ENCODE measurements around the gene GPC3. TPM values are rescaled to one million over a fixed set of nuclear protein-coding genes. Genes with fewer than 3 reads are reported as not detected.

The GPC3 gene
- total RNA-seq, 2 experiments from 2014 or later: 0.25 to 0.59 TPM

DNA sequence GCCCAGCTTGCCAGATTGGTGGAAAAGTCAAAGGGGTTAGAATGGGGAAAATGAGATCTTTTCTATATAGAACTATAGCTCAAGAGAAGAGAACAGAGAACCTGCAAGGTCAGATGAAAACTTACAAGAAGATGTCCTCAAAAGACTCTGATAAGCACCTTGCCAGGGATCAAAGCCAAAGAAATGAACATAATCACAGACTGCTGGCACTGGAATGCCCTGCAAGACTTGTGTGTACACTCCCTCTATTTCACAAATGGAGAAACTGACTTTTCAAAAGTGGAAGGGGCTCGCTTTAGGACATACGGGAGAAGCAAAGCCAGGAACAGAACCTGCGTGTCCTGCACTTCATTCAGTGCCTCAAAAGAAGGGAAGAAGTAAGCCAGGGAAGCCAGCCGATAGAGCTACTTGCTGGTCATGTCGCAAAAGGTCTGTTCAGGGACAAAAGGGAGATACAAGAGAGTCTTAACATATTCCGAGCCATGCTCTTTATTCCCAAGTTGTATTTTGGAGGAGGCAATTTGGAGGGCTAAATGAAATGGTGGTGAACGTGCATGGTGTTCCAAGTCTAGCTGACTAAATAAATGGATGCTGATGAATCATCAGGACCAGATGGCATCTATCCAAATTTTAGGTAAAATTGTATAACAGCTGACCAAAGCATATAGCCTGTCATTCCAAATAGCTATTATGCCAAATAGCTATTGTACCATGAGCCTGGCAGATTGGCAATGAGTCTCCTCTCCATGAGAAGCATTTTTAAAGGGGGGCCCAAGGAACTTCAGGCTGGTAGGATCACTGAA, 394.5 kb downstream of the GPC3 start:
- H3K4me1 Mint-ChIP-seq (ENCODE audit: low read depth): no peaks in the 10 kb centered on the region
- Histone ChIP-seq H3K36me3 (ENCODE audit: insufficient read depth, low read length) (no peaks in the 10 kb centered on the region), H3K27ac (ENCODE audit: low read depth in 1 of 2, low read length in 2 of 2) (no peak overlapping the region), H3K9me3 (ENCODE audit: control insufficient read depth in 1 of 2, insufficient read depth in 1 of 2, low read length in 2 of 2) (no peaks in the 10 kb centered on the region), H3K4me1 (ENCODE audit: insufficient read depth, low read length) (no peaks in the 10 kb centered on the region), H3K27me3 (ENCODE audit: control insufficient read depth in 1 of 2, insufficient read depth in 2 of 2, low read length in 2 of 2) (no peaks in the 10 kb centered on the region), H3K4me3 (ENCODE audit: low read length) (no peak overlapping the region)
- TF ChIP-seq, protein P1, sequence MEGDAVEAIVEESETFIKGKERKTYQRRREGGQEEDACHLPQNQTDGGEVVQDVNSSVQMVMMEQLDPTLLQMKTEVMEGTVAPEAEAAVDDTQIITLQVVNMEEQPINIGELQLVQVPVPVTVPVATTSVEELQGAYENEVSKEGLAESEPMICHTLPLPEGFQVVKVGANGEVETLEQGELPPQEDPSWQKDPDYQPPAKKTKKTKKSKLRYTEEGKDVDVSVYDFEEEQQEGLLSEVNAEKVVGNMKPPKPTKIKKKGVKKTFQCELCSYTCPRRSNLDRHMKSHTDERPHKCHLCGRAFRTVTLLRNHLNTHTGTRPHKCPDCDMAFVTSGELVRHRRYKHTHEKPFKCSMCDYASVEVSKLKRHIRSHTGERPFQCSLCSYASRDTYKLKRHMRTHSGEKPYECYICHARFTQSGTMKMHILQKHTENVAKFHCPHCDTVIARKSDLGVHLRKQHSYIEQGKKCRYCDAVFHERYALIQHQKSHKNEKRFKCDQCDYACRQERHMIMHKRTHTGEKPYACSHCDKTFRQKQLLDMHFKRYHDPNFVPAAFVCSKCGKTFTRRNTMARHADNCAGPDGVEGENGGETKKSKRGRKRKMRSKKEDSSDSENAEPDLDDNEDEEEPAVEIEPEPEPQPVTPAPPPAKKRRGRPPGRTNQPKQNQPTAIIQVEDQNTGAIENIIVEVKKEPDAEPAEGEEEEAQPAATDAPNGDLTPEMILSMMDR (IDR thresholded peaks at IDR 0.05): no peak
- ATAC-seq (ENCODE audit: poor library complexity) (no peak), DNase-seq (no peak)
- H3K27me3 Mint-ChIP-seq: no peaks in the 10 kb centered on the region
- CTCF ChIA-PET: no interaction called here
- H3K27ac Mint-ChIP-seq: no peak overlapping the region
- POLR2A ChIA-PET: no interaction called here
- H3K9me3 Mint-ChIP-seq: no peaks in the 10 kb centered on the region
- intact Hi-C loops (cut with DNase I, micrococcal nuclease): no loop called here
- H3K4me3 Mint-ChIP-seq: no peak overlapping the region
- H3K36me3 Mint-ChIP-seq (ENCODE audit: low read depth): no peaks in the 10 kb centered on the region

DNA sequence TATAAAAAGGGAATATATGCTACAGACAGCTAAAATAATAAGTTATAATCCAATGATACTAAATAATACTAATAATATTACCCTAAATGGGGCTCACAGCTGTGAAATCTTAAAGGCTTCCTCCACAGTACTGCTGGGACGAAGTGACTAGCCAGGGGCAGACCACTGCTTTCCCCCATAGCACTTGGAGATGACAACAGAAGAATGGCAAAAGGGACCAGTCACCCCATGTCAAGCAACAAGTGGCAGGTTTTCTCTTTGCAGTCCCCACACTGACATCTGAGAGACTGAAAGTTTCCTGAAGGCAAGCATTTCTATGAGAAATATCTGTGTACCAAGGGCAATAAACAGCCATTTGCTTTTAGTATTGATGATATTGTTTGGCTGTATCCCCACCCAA, 396.6 kb downstream of the GPC3 start:
- Mint-ChIP-seq H3K27me3 (no peaks in the 10 kb centered on the region), H3K4me1 (ENCODE audit: low read depth) (no peaks in the 10 kb centered on the region), H3K27ac (no peak overlapping the region), H3K4me3 (no peak overlapping the region), H3K36me3 (ENCODE audit: low read depth) (no peaks in the 10 kb centered on the region), H3K9me3 (no peaks in the 10 kb centered on the region)
- TF ChIP-seq, protein P1 (IDR thresholded peaks at IDR 0.05): no peak
- ChIA-PET POLR2A (no interaction called here), CTCF (no interaction called here)
- no peaks in the 10 kb centered on the region for H3K4me1 ChIP-seq (ENCODE audit: insufficient read depth, low read length)
- H3K4me3 ChIP-seq (ENCODE audit: low read length): no peak overlapping the region
- ATAC-seq (ENCODE audit: poor library complexity) (no peak), DNase-seq (no peak)
- H3K9me3 ChIP-seq (ENCODE audit: control insufficient read depth in 1 of 2, insufficient read depth in 1 of 2, low read length in 2 of 2): no peaks in the 10 kb centered on the region
- no peak overlapping the region for H3K27ac ChIP-seq (ENCODE audit: low read depth in 1 of 2, low read length in 2 of 2)
- H3K36me3 ChIP-seq (ENCODE audit: insufficient read depth, low read length): no peaks in the 10 kb centered on the region
- intact Hi-C loops (cut with DNase I, micrococcal nuclease): no loop called here
- H3K27me3 ChIP-seq (ENCODE audit: control insufficient read depth in 1 of 2, insufficient read depth in 2 of 2, low read length in 2 of 2): no peaks in the 10 kb centered on the region

DNA sequence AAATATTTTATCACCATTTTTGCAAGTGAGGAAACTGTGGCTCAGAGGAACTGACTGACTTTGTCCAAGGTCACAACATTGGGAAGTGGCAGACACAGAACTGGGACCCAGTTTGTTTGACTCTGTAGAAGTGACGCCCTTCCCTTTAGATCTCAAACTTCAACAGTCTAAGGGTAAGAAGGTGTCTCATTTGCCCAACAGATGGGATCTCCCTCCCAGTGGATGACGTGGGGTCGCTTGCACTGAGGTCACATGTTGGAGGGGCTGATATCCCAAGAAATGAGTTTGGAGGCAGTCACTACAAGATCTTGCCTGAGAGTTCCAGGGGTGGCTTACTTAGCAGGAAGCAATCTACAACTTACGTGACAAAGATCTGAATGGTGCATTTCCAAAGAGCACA, 397.6 kb downstream of the GPC3 start:
- no peaks in the 10 kb centered on the region for H3K27me3 Mint-ChIP-seq
- POLR2A ChIA-PET: no interaction called here

More for the DNA sequence above, 397.6 kb downstream of the GPC3 start:
- no peak for ATAC-seq (ENCODE audit: poor library complexity)
- Histone ChIP-seq H3K4me1 (ENCODE audit: insufficient read depth, low read length) (no peaks in the 10 kb centered on the region), H3K4me3 (ENCODE audit: low read length) (no peak overlapping the region), H3K27me3 (ENCODE audit: control insufficient read depth in 1 of 2, insufficient read depth in 2 of 2, low read length in 2 of 2) (no peaks in the 10 kb centered on the region), H3K36me3 (ENCODE audit: insufficient read depth, low read length) (no peaks in the 10 kb centered on the region), H3K9me3 (ENCODE audit: control insufficient read depth in 1 of 2, insufficient read depth in 1 of 2, low read length in 2 of 2) (no peaks in the 10 kb centered on the region), H3K27ac (ENCODE audit: low read depth in 1 of 2, low read length in 2 of 2) (no peak overlapping the region)
- TF ChIP-seq, protein P1 (IDR thresholded peaks at IDR 0.05): no peak
- intact Hi-C loops (cut with DNase I, micrococcal nuclease): no loop called here
- Mint-ChIP-seq H3K4me1 (ENCODE audit: low read depth) (no peaks in the 10 kb centered on the region), H3K36me3 (ENCODE audit: low read depth) (no peaks in the 10 kb centered on the region), H3K27ac (no peak overlapping the region), H3K9me3 (no peaks in the 10 kb centered on the region), H3K4me3 (no peak overlapping the region)
- CTCF ChIA-PET: no interaction called here
- no peak for DNase-seq

Data from CD4-positive, alpha-beta T cell (primary cell).